Panc1 (cell line): ENCODE data around the gene TIMMDC1.

Source experiments
- CTCF ChIP-seq: fragments of 450-650 bp; IDR thresholded peaks from 2 replicates; pipeline ENCODE4 v1.5.1; 2017; ENCODE audit warnings: mild to moderate bottlenecking
- POLR2AphosphoS5 ChIP-seq: IDR thresholded peaks from 2 replicates; pipeline ENCODE4 v1.6.1; 2012; ENCODE audit warnings: mild to moderate bottlenecking, low read depth, low read length, moderate library complexity
- SIN3A ChIP-seq: IDR thresholded peaks from 2 replicates; pipeline ENCODE4 v1.6.1; 2012; ENCODE audit warnings: low read depth, mild to moderate bottlenecking, low read length, moderate library complexity, borderline replicate concordance; ENCODE audit not compliant: insufficient read depth

- TF ChIP-seq POLR2AphosphoS5, result no peak
- no peak for TF ChIP-seq CTCF
- TF ChIP-seq SIN3A, result no peak
Observed at GRCh38 chr3:119527714-119528113, 29.4 kb downstream of the TIMMDC1 start.
